NCI-H2029 (cell line): ENCODE results near the gene PCBP3.

Source experiments
- DNase-seq: peaks from one replicate; lab custom pipeline; 2025; lab: John Stamatoyannopoulos, UW

Gene PCBP3

DNA sequence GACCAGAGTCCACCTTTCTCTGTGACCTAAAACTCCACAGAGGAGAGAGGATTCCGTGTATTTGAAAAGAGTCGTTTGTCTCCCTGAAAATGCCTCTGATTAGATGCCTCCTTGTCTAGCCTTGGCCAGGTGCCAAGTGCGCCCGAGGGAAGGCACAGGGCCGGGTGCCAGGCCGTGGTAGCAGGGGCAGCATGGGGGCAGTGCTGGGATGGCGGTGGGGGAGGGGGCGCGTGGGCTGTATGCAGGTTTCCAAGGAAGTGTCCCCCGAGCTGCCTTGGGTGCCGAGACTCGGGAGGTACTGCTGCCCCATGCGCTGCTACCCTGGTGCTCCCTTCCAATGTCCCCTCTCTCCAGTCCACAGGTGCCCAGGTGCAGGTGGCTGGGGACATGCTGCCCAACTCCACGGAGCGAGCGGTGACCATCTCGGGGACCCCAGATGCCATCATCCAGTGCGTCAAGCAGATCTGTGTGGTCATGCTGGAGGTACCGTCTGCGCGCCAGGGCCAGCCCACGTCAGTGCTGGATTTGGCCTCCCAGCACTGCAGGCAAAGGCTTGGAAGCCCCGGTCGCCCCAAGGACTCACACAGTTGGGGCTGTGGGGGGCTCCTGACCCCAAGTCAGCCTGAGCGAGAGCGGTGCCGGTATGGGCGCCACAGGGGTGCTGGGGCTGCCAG lies 267.2 kb downstream of the PCBP3 start:
- DNase-seq, result no peak

GRCh38 chr21:45911806-45912325 lies 268.3 kb downstream of the PCBP3 start:
- no peak for DNase-seq

DNA sequence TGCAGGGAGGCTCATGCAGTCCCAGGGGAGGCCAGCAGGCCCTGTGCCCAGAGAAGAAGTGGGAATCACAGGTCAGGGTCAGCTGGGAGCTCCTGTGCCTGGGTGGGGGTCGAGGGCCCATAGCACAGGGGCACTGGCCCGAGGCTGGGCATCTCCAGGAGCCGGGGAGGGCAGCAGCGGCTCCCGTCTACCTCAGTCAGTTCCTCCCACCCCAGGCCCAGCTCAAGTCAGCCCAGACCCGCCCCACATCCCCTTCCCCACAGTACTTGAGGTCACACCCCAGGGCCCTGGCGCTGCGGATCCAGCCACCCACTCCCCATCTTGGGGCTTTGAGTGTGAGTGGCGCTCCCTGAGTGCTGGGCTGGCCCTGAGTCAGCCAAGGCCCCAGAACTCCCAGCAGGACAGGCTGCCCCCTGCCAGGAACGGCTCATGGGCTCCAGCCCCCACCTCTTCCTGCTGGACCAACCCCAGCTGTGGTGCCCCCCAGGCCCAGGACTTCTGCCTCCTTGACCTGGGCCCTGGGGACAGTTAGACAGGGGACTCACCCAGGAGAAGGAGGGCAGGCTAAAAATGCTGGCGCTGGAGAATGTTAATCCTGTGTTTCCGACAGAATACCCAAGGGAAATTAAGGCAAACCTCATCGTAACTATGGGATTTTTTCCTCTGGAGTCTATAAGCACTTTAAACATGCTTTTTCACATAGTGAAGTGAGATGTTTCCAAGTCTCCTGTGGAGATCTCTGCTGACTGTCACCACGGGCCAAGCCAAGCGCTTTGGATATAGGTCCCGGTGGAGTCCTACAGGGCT lies 269.3 kb downstream of the PCBP3 start:
- no peak for DNase-seq

GRCh38 chr21:45913418-45913765 lies 269.9 kb downstream of the PCBP3 start:
- DNase-seq, result no peak

GRCh38 chr21:45913886-45914285 lies 270.4 kb downstream of the PCBP3 start:
- DNase-seq, result no peak

- DNase-seq, result no peak
Observed at GRCh38 chr21:45914321-45914845, 270.9 kb downstream of the PCBP3 start.

DNA sequence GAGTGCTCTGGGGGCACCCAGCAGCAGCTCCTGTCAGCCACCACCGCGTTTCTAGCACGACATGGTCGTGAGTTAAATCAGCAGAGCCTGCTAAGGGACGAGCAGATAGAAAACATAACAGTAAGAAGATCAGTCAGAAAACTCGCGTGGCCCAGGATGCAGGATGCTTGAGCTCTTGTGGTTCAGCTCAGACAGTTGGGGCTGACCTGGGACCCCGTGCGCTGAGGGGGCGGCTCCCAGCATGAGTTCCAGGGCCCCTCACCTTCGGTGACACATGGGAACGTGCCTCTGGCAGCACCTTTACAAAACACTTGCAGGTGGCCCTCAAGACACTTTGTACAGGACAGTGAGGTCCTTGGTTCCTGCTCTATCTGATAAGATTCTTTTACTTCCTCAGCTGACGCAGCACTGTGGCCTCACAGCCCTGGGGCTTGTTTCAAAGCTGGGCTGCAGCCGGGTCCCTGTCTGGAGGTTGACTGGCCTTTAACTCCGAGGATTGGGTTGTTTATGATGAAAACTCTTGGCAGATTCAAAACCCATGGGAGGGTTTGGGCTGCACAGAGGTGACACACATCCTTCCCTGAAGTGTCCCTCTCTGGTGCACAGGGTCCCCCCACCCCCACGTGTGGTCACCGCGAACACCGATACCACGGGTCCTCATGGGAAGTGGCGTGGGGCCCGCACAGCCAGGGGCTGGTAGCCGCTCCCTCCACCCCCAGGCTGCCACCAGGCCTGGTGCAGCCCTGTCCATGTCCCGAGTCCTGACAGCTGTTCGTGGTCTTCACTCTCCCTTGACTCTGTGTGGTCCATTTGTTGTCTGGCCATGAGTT lies 272.7 kb downstream of the PCBP3 start:
- DNase-seq, result no peak

GRCh38 chr21:45917241-45917640 lies 273.7 kb downstream of the PCBP3 start:
- no peak for DNase-seq

DNA sequence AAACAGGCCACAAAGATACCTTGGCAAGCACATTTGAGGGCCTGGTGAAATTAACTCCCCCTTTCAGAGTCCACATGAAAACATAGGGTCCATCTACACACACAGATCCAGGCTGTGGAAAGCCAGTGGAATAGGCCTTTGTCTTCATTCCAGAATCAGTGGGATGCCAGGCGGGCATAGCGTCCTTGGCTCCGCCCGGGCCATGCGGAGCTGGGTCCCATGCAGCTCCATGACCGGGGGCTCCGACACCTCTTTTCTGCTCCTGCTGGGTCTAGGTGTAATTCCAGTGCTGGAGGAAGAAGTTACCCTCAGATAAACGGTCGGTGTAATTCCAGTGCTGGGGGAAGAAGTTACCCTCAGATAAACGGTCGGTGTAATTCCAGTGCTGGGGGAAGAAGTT lies 274.5 kb downstream of the PCBP3 start:
- DNase-seq, result no peak

DNA sequence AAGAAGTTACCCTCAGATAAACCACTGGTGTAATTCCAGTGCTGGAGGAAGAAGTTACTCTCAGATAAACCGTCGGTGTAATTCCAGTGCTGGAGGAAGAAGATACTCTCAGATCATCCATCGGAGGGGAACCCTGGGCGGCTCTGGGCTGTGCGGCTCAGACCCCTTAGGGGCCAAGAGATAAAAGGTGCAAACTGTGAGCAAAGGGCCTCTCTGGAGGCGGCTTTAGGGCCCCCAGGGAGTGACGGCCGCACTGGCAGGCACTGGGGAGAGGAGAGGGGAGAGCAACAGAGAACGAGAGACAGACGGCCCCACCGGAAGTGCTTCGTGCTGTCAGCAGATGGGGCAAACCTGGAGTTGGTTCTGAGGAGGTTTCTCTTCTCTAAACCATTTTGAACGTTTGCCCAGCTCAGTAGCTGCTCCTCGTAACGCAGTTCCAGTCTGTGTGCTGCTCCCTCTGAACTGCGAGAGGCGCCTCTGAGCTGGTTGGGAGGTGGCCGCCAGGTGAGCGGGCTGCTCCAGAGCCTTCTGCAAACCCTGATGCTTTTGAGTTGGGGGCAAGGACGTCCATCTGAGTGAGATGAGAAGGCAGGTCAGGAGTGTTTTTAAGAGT lies 275.4 kb downstream of the PCBP3 start:
- DNase-seq, result no peak

- no peak for DNase-seq
Observed at GRCh38 chr21:45919593-45919992, 276.1 kb downstream of the PCBP3 start.

GRCh38 chr21:45920824-45921600 lies 277.5 kb downstream of the PCBP3 start:
- no peak for DNase-seq

DNA sequence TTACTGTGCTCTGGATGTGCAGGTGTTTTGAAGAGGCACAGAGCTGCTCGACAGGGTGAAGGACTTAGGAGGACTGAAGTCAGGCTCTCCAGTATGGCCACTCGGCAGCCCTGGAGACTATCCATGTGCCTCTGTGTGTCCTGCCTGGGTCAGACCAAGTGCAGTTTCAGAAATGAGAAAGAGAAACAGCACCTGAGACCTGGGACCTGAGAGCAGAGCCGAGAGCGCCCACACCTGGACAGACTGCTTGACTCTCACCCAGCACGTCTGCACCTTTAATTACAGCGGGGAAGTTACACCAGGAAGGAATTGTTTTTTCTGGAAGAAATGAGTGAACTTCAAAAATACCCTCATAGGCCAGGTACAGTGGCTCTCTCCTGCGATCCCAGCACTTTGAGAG lies 278.4 kb downstream of the PCBP3 start:
- no peak for DNase-seq

- no peak for DNase-seq
Observed at GRCh38 chr21:45922648-45923047, 279.1 kb downstream of the PCBP3 start.

- no peak for DNase-seq
Observed at GRCh38 chr21:45923146-45923545, 279.6 kb downstream of the PCBP3 start.

GRCh38 chr21:45926281-45926680 lies 282.8 kb downstream of the PCBP3 start:
- DNase-seq, result no peak

- DNase-seq, result no peak
Observed at GRCh38 chr21:45927032-45927431, 283.5 kb downstream of the PCBP3 start.

DNA sequence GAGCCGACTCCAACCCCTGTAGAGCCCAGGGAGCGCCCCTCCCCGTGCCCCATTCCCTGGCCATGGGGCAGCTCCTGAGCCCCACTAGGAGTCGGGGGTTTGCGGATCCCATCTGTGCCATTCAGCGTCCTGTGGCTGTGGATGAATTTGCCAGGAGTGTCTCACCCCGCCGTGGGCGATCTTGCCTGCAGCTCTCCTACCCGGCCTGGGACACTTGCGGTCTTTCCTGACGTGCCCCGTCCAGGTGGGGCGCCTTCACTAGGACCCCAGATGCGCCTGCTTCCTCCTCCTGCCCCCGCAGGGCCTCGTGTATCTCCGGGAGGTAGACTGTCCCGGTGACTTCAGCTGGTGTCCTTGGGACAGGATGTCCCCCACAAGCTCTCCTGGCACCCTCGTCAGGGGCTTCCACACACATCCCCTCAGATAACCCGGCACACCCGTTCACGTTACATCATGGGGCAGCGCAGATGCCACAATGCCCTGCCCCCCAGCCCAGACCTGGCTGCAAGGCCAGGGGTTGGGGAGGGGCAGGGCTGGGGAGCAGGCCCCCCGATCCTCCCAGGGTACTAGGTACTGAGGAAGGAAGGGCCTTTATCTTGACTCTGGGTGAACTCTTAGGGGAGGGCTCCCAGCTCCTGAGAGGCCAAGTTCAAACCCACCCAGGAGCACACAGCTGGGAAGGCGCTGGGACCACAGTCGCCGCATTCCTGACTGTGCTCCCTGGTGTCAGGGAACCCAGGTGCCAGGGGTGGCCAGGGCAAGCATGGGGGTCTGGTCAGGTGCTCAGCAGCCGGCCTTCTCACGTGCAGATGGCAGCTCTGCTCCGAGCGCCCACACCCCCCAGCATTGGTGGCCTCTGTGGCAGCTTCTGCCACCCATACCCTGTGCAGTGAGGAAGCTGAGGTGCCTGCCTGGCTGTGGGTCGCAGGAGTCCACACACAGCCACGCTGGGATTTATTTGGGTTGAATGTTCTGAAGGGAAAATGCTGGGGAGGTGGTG lies 284.6 kb downstream of the PCBP3 start:
- no peak for DNase-seq

DNA sequence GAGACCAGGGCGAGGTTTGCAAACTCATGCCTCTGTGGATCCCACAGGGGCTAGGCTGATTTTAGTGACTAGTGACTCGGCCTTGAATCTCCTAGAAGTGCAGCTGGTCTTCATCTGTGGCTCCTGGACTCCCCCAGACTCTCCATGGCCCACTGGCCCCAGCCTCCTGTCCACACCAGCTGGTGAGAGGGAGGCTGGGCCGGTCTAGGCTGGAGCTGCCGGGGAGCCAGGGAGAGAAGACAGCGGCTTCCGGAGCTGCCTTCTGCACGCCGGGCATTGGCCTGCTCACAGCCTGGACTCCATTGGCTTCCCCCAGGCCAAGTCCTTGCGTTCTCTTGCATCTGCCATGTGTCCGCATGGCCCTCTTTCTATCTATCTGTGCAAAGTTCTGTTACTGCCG lies 285.9 kb downstream of the PCBP3 start:
- no peak for DNase-seq

GRCh38 chr21:45930231-45930760 lies 286.8 kb downstream of the PCBP3 start:
- no peak for DNase-seq
